Activated CD8-positive, alpha-beta memory T cell treated with anti-CD3 and anti-CD28 coated beads for 36 hours (primary cell): ENCODE measurements around the gene ATIC. TPM values are rescaled to one million over a fixed set of nuclear protein-coding genes. Genes with fewer than 3 reads are reported as not detected.

Experiments
- CTCF ChIA-PET: fragments of 350-600 bp; sonication (Branson Sonifier 250); formaldehyde crosslinking; loops from one replicate; lab custom pipeline; 2021; ENCODE audit warnings: antibody characterized with exemption; lab: Charles Lee
- POLR2A ChIA-PET: fragments of 350-600 bp; sonication (Branson Sonifier 250); formaldehyde crosslinking; loops from one replicate; lab custom pipeline; 2021; ENCODE audit warnings: antibody characterized with exemption; lab: Charles Lee
- total RNA-seq, 2 experiments: library from RNA; stranded (reverse); gene quantifications; one replicate each; pipeline ENCODE4 v1.2.3, GENCODE V29; 2021

The ATIC gene
- total RNA-seq, 2 experiments from 2014 or later = 318 to 319 TPM

GRCh38 chr2:215388002-215388728 lies 76.3 kb downstream of the ATIC start:
- CTCF ChIA-PET = no interaction called here

GRCh38 chr2:215390550-215390913 lies 78.7 kb downstream of the ATIC start:
- POLR2A ChIA-PET = no interaction called here
- CTCF ChIA-PET = no interaction called here

More at GRCh38 chr2:215388002-215388728, 76.3 kb downstream of the ATIC start:
- POLR2A ChIA-PET = no interaction called here

- CTCF ChIA-PET = no interaction called here
Observed at GRCh38 chr2:215391531-215391930, 79.7 kb downstream of the ATIC start.

GRCh38 chr2:215392164-215392563 lies 80.3 kb downstream of the ATIC start:
- ChIA-PET POLR2A (no interaction called here), CTCF (no interaction called here)

More at GRCh38 chr2:215391531-215391930, 79.7 kb downstream of the ATIC start:
- POLR2A ChIA-PET = no interaction called here

DNA sequence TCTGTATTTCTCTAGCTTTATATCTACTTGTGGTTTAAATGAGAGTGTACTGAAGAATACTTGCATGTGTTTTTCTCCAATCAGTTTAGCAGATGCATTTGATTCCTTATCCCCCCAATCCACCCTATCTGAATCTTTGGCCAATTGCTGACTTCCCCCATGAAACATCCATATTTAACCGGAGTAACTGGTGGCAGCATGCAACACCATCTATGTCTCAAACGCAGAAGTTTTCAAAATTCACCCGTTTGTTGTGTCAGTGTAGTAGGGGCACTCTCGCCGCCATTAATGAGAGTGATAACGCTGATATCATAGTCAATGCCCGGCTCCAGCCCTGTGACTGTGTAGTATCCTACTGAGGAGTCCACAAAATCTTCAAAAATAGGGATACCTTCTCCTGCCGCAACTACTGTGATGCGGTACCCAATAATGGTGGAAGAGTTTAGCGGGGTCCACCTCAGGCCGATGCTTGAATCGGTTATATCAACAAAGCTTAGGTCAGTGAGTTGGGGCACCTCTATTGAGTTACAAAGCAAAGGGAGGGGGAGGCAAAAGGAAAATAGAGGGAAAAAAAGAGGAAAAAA lies 80.9 kb downstream of the ATIC start:
- POLR2A ChIA-PET = no interaction called here
- CTCF ChIA-PET = no interaction called here

DNA sequence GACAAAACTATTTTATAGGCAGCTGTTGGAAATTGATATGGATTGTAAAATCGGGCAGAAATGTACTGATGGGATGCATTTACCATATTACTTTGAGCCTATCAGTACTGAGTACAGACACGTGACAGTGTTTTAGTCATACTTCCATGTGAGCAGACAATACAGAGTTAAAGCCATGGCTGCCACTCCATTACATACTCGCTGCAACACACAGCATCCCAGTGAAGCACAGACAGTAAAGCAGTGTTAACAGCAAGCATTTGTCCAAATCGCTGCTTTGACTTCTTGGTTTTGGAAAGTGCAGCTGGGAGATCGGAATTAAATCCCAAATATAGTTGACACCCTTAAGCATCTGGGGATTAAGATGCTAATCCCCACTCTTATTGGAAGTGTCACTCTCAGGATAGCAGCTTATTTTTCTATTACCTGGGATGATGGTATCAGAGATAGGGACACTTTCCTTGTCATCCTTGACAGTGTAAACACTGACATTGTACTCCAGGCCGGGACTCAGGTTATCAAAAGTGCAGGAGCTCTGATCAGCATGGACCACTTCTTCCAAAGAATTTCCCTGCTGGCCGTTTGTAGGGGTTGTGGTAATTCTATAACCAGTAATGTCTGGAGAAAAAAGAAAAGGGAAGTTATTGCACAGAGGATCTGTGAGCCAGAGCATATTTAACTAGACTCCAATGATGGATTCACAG lies 82.4 kb downstream of the ATIC start:
- ChIA-PET CTCF (no interaction called here), POLR2A (no interaction called here)

DNA sequence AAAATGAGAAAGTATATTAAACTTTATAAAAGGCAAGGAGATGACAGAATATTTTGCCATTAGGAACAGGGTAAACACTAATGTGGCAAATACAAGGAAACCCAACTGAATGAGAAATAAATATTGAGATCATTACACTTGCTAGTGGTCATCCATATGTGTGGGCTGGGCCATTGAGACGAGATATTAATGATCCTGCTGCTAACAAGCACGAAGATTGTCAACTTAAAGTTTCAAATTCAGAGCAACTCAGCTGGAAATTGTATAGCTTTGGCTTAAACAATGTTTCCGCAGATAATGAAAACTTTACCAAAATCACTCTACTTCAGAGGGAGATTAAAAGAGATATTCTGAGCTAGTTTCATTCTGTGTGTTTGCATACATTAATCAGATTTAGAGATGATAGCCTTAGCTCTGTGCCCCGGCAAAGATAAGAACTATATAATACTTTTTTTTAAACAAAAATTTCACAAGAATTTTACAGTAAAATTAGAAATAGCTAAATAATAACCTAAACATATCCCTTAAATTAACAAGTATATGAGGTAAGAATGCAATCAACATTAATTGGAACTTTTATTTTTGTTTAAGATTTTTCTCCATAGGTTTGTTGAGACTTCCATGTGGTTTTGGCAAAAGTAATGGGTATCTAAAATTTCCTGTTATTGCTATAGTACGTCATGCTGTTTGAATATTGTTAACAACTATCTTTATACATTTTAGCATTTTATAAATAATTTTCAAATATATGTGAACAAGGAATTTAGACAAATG lies 84.0 kb downstream of the ATIC start:
- ChIA-PET POLR2A (no interaction called here), CTCF (no interaction called here)

DNA sequence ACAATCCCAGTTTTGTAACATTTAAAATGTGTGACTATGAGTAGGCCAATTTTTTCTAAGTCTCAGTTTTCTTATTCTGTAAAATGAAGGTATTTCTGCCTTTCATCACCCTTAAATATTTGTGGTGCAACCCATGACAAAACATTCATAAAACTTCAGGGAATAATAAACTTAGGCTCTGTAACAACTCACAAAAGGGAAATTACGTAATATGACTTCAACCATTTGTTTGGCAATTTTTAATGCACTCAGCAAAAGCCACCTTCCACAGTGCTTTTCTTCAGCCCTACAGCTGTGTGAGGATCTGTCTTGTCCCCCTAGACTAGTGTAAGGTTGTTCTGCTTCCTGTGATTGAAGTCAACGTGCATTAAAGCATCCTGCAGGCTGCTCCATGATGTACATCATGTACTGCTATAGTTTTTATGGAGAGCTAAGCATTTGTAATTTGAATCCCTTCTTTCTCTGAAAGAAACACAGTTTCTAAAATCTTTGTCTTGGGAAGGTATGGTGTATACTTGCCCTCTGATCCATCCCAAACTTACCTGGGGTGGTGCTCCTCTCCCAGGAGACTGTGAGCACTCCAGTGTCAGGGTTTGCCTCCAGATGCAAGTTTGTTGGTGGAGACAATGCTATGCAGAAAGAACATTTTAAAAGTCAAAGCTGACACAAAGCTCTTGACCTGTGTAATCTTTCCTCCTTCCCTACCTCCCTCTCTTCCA lies 84.9 kb downstream of the ATIC start:
- POLR2A ChIA-PET = no interaction called here

GRCh38 chr2:215397632-215398341 lies 85.9 kb downstream of the ATIC start:
- POLR2A ChIA-PET = no interaction called here
- CTCF ChIA-PET = no interaction called here

More for the DNA sequence above, 84.9 kb downstream of the ATIC start:
- CTCF ChIA-PET = no interaction called here

DNA sequence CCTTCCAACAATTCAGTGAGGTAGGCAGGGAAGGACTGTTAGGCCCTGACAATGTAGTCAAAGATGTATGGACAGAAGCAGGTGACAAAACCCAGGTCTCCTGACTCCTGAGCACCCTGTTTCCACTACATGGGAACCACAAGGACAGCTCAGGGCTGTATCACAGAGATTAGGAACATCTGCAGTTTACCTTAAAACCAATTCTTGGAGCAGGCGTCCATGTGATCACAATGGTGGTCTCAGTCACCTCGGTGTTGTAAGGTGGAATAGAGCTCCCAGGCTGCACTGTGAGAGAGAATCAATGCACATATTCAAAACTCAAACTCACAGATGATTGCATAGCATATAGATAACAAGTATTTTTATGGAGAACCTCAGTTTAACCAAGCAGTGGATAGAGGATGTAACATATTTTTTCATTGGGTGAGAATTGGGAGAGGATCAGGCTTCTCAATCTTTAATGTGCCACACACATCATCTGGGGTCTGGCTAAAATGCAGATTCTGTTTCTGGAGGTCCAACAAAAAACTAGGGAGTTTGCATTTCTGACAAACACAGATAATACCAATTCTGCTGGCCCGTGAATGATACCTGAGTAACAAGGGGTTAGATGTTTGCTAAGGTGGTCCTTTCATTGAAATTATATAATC lies 87.3 kb downstream of the ATIC start:
- CTCF ChIA-PET = no interaction called here
- POLR2A ChIA-PET = no interaction called here

Other genes starting within 250 kb of the ATIC start
- not detected for gene ABCA12, start 173.4 kb upstream of the ATIC start, total RNA-seq
- under 1 TPM; 0.08 to 0.19 TPM for gene FN1, start 124.0 kb downstream of the ATIC start, total RNA-seq